GM12874 (cell line): ENCODE measurements around the gene ADAM10.

Source experiments
- CTCF ChIP-seq: IDR thresholded peaks from 2 replicates; pipeline ENCODE4 v1.5.1; 2011; ENCODE audit warnings: low read depth, mild to moderate bottlenecking, control low read depth, low read length, moderate library complexity; ENCODE audit not compliant: insufficient read depth

Gene ADAM10

GRCh38 chr15:58749532-58750337, at the start of gene ADAM10:
Gene ADAM10 (minus strand): TSS chr15:58749707. CDS start chr15:58749534, 173 bp downstream.
- TF ChIP-seq CTCF: no peak

- TF ChIP-seq CTCF: no peak
Measured at GRCh38 chr15:58797505-58797904, 48.0 kb upstream of the ADAM10 start.

- TF ChIP-seq CTCF: no peak
Measured at GRCh38 chr15:58795825-58796224, 46.3 kb upstream of the ADAM10 start.

- no peak for TF ChIP-seq CTCF
Measured at GRCh38 chr15:58793862-58794261, 44.4 kb upstream of the ADAM10 start.

GRCh38 chr15:58788056-58788710, 38.7 kb upstream of the ADAM10 start:
- no peak for TF ChIP-seq CTCF

- TF ChIP-seq CTCF: no peak
Measured at GRCh38 chr15:58785355-58785754, 35.8 kb upstream of the ADAM10 start.

- TF ChIP-seq CTCF: no peak
Measured at GRCh38 chr15:58779554-58779953, 30.0 kb upstream of the ADAM10 start.
